H7 (cell line): ENCODE data around the gene SNPH. TPM values are rescaled to one million over a fixed set of nuclear protein-coding genes. Genes with fewer than 3 reads are reported as not detected.

Experiments used
- DNase-seq: peaks from one replicate; pipeline ENCODE4 v3.0.0; 2012
- H3K27me3 ChIP-seq: 2 replicates; pipeline ENCODE4 v1.6.0; 2011; ENCODE audit warnings: mild to moderate bottlenecking, low read length; ENCODE audit not compliant: control insufficient read depth, insufficient read depth
- H3K36me3 ChIP-seq: replicated peaks from 2 replicates; pipeline ENCODE4 v1.5.1; 2011; ENCODE audit warnings: low read length; ENCODE audit not compliant: control insufficient read depth, insufficient read depth
- H3K4me3 ChIP-seq: 2 replicates; pipeline ENCODE4 v1.5.1; 2011; ENCODE audit warnings: low read depth, mild to moderate bottlenecking, control low read depth, low read length, moderate library complexity; ENCODE audit not compliant: insufficient read depth
- total RNA-seq: library from RNA; depleted of rRNA; stranded (reverse); fragments of >200 nt; shearing (Covaris generic); gene quantifications from 2 replicates; pipeline ENCODE4 v1.2.3, GENCODE V29; 2014

The SNPH gene
- total RNA-seq, 1 experiment from 2014 or later = 2.6 TPM

GRCh38 chr20:1273366-1273765, 7.3 kb downstream of the SNPH start:
- Histone ChIP-seq H3K4me3 (no peak overlapping the region), H3K27me3 (no peaks in the 10 kb centered on the region), H3K36me3 (no peaks in the 10 kb centered on the region)
- DNase-seq = no peak

- Histone ChIP-seq H3K36me3 (no peaks in the 10 kb centered on the region), H3K4me3 (no peak overlapping the region), H3K27me3 (no peaks in the 10 kb centered on the region)
- DNase-seq = no peak
These were observed 8.6 kb downstream of the SNPH start for GRCh38 chr20:1274485-1275311.

GRCh38 chr20:1275919-1276318, 9.8 kb downstream of the SNPH start:
- H3K27me3 ChIP-seq = no peaks in the 10 kb centered on the region
- no peaks in the 10 kb centered on the region for H3K36me3 ChIP-seq

GRCh38 chr20:1277529-1278322, 11.6 kb downstream of the SNPH start:
- H3K4me3 ChIP-seq = no peak overlapping the region
- H3K27me3 ChIP-seq = no peaks in the 10 kb centered on the region
- H3K36me3 ChIP-seq = no peaks in the 10 kb centered on the region
- DNase-seq = no peak

More at GRCh38 chr20:1275919-1276318, 9.8 kb downstream of the SNPH start:
- no peak overlapping the region for H3K4me3 ChIP-seq
- DNase-seq = peak; percentile 5

GRCh38 chr20:1278993-1279392, 12.9 kb downstream of the SNPH start:
- no peak for DNase-seq

GRCh38 chr20:1280195-1281102, 14.4 kb downstream of the SNPH start:
- DNase-seq = no peak
- no peak overlapping the region for H3K4me3 ChIP-seq
- H3K27me3 ChIP-seq = no peaks in the 10 kb centered on the region
- no peaks in the 10 kb centered on the region for H3K36me3 ChIP-seq

More at GRCh38 chr20:1278993-1279392, 12.9 kb downstream of the SNPH start:
- H3K36me3 ChIP-seq = no peaks in the 10 kb centered on the region
- no peak overlapping the region for H3K4me3 ChIP-seq
- H3K27me3 ChIP-seq = no peaks in the 10 kb centered on the region

GRCh38 chr20:1281279-1282057, 15.4 kb downstream of the SNPH start:
- DNase-seq = no peak
- H3K4me3 ChIP-seq = no peak overlapping the region
- H3K27me3 ChIP-seq = no peaks in the 10 kb centered on the region
- H3K36me3 ChIP-seq = no peaks in the 10 kb centered on the region

- H3K4me3 ChIP-seq = no peak overlapping the region
- no peak for DNase-seq
- H3K36me3 ChIP-seq = no peaks in the 10 kb centered on the region
- no peaks in the 10 kb centered on the region for H3K27me3 ChIP-seq
These were observed 16.9 kb downstream of the SNPH start for GRCh38 chr20:1282966-1283365.

- H3K36me3 ChIP-seq = no peaks in the 10 kb centered on the region
- no peaks in the 10 kb centered on the region for H3K27me3 ChIP-seq
- H3K4me3 ChIP-seq = no peak overlapping the region
- DNase-seq = no peak
These were observed 17.7 kb downstream of the SNPH start for GRCh38 chr20:1283522-1284510.

GRCh38 chr20:1286267-1287024, 20.4 kb downstream of the SNPH start:
- Histone ChIP-seq H3K27me3 (no peaks in the 10 kb centered on the region), H3K36me3 (no peaks in the 10 kb centered on the region), H3K4me3 (no peak overlapping the region)
- no peak for DNase-seq

- Histone ChIP-seq H3K4me3 (no peak overlapping the region), H3K27me3 (no peaks in the 10 kb centered on the region), H3K36me3 (no peaks in the 10 kb centered on the region)
- DNase-seq = no peak
These were observed 21.2 kb downstream of the SNPH start for GRCh38 chr20:1287306-1287705.

GRCh38 chr20:1287787-1288569, 21.9 kb downstream of the SNPH start:
- Histone ChIP-seq H3K4me3 (no peak overlapping the region), H3K36me3 (no peaks in the 10 kb centered on the region), H3K27me3 (no peaks in the 10 kb centered on the region)
- no peak for DNase-seq
